ENCODE measurements around the gene LPIN2.
A peak's percentile ranks its signal among the peaks of the same experiment; 100 is the strongest.
"Not testable (repeated sequence)": the region's sequence is repeated elsewhere in the genome, so short reads cannot be mapped to it uniquely, and the experiment has no call there.

LPIN2 gene

GRCh38 chr18:3010086-3010485 lies 2.9 kb downstream of the LPIN2 start:
- peak overlapping the region in 1 of 2 experiments; percentile 22 for H3K4me3 ChIP-seq (ENCODE audit: low read depth in 1 of 2, low read length in 1 of 2)
- no peaks in the 10 kb centered on the region for H3K27me3 ChIP-seq
- H3K27ac ChIP-seq: peak overlapping the region; percentile 95
- H3K4me1 ChIP-seq (ENCODE audit: control insufficient read depth in 1 of 2, insufficient read depth in 1 of 2, low read depth in 1 of 2, low read length in 1 of 2): peaks cover 61 to 66% of the 10 kb centered on the region in 2 experiments
- TF ChIP-seq CTCF (IDR thresholded peaks at IDR 0.05): no peak
- H3K9me3 ChIP-seq: no peaks in the 10 kb centered on the region
- H3K36me3 ChIP-seq: peaks cover 34% of the 10 kb centered on the region

GRCh38 chr18:3008541-3008940 lies 4.4 kb downstream of the LPIN2 start:
- Histone ChIP-seq H3K4me1 (ENCODE audit: control insufficient read depth in 1 of 2, insufficient read depth in 1 of 2, low read depth in 1 of 2, low read length in 1 of 2) (peaks cover 46 to 51% of the 10 kb centered on the region in 2 experiments), H3K27me3 (no peaks in the 10 kb centered on the region), H3K4me3 (ENCODE audit: low read depth in 1 of 2, low read length in 1 of 2) (peak overlapping the region in 1 of 2 experiments; percentile 22), H3K27ac (peak overlapping the region; percentile 95), H3K36me3 (peaks cover 41% of the 10 kb centered on the region), H3K9me3 (no peaks in the 10 kb centered on the region)
- no peak for TF ChIP-seq CTCF (IDR thresholded peaks at IDR 0.05)

- Histone ChIP-seq H3K4me1 (ENCODE audit: control insufficient read depth in 1 of 2, insufficient read depth in 1 of 2, low read depth in 1 of 2, low read length in 1 of 2) (peaks cover 43 to 48% of the 10 kb centered on the region in 2 experiments), H3K36me3 (peaks cover 49% of the 10 kb centered on the region), H3K27ac (peak overlapping the region; percentile 95), H3K4me3 (ENCODE audit: low read depth in 1 of 2, low read length in 1 of 2) (no peak overlapping the region), H3K27me3 (no peaks in the 10 kb centered on the region), H3K9me3 (no peaks in the 10 kb centered on the region)
- TF ChIP-seq CTCF (IDR thresholded peaks at IDR 0.05): no peak
Measured at GRCh38 chr18:3007491-3007890, 5.5 kb downstream of the LPIN2 start.

GRCh38 chr18:3005462-3005861 lies 7.5 kb downstream of the LPIN2 start:
- peaks cover 24 to 30% of the 10 kb centered on the region in 2 experiments for H3K4me1 ChIP-seq (ENCODE audit: control insufficient read depth in 1 of 2, insufficient read depth in 1 of 2, low read depth in 1 of 2, low read length in 1 of 2)
- peak overlapping the region; percentile 15 for H3K27ac ChIP-seq
- no peak for TF ChIP-seq CTCF (IDR thresholded peaks at IDR 0.05)
- no peaks in the 10 kb centered on the region for H3K27me3 ChIP-seq
- H3K9me3 ChIP-seq: no peaks in the 10 kb centered on the region
- H3K4me3 ChIP-seq (ENCODE audit: low read depth in 1 of 2, low read length in 1 of 2): no peak overlapping the region
- peaks cover 36% of the 10 kb centered on the region for H3K36me3 ChIP-seq

- not testable (repeated sequence) for H3K27ac ChIP-seq; H3K9me3 ChIP-seq; H3K27me3 ChIP-seq; H3K4me3 ChIP-seq (ENCODE audit: low read depth in 1 of 2, low read length in 1 of 2)
- H3K4me1 ChIP-seq (ENCODE audit: control insufficient read depth in 1 of 2, insufficient read depth in 1 of 2, low read depth in 1 of 2, low read length in 1 of 2): peaks cover 7 to 13% of the 10 kb centered on the region in 2 experiments
- H3K36me3 ChIP-seq: peaks cover 30% of the 10 kb centered on the region
Measured at GRCh38 chr18:3003766-3004165, 9.2 kb downstream of the LPIN2 start.

- Histone ChIP-seq H3K9me3 (no peaks in the 10 kb centered on the region), H3K36me3 (peaks cover 29% of the 10 kb centered on the region), H3K27ac (peak overlapping the region; percentile 27), H3K4me3 (ENCODE audit: low read depth in 1 of 2, low read length in 1 of 2) (no peak overlapping the region), H3K4me1 (ENCODE audit: control insufficient read depth in 1 of 2, insufficient read depth in 1 of 2, low read depth in 1 of 2, low read length in 1 of 2) (peaks cover 0 to 8% of the 10 kb centered on the region in 2 experiments), H3K27me3 (no peaks in the 10 kb centered on the region)
- TF ChIP-seq CTCF (IDR thresholded peaks at IDR 0.05): no peak
Measured at GRCh38 chr18:3002732-3003131, 10.2 kb downstream of the LPIN2 start.
